Measurements from ENCODE around the gene LPP. TPM values are rescaled to one million over a fixed set of nuclear protein-coding genes. Genes with fewer than 3 reads are reported as not detected.

LPP gene
- total and polyA plus RNA-seq, 2 of the 4 experiments (the other 2 are of a cell fraction): 16.0 to 130 TPM

- peaks cover 21 to 81% of the 10 kb centered on the region in 2 experiments; a peak in 3 of 4 replicates for H3K79me1 ChIP-seq (ENCODE audit: low read depth in 1 of 2, low read length in 2 of 2)
- in situ Hi-C loops (cut with MboI; ENCODE audit: low sequenced_read_pairs): loop anchor here (10.0 kb wide), 1 partner anchor 786 kb away; no protein-coding TSS in a partner anchor
- H3K9me1 ChIP-seq (ENCODE audit: insufficient read depth, low read length): peaks cover 14% of the 10 kb centered on the region; the same call in 1 of the 2 replicates
- no peak overlapping the region for H4K5ac ChIP-seq (ENCODE audit: low read depth, low read length)
- H4K20me1 ChIP-seq (ENCODE audit: insufficient read depth, low read length): peaks cover 82% of the 10 kb centered on the region
- no peak overlapping the region for H2BK15ac ChIP-seq (ENCODE audit: low read depth, low read length)
- H3K27ac ChIP-seq (ENCODE audit: insufficient read depth, low read length): no peak overlapping the region
- no peak overlapping the region for H3K56ac ChIP-seq (ENCODE audit: extremely low read depth, insufficient read depth, low read length)
- no peak for ATAC-seq (ENCODE audit: low read depth)
- TF ChIP-seq, protein P1, sequence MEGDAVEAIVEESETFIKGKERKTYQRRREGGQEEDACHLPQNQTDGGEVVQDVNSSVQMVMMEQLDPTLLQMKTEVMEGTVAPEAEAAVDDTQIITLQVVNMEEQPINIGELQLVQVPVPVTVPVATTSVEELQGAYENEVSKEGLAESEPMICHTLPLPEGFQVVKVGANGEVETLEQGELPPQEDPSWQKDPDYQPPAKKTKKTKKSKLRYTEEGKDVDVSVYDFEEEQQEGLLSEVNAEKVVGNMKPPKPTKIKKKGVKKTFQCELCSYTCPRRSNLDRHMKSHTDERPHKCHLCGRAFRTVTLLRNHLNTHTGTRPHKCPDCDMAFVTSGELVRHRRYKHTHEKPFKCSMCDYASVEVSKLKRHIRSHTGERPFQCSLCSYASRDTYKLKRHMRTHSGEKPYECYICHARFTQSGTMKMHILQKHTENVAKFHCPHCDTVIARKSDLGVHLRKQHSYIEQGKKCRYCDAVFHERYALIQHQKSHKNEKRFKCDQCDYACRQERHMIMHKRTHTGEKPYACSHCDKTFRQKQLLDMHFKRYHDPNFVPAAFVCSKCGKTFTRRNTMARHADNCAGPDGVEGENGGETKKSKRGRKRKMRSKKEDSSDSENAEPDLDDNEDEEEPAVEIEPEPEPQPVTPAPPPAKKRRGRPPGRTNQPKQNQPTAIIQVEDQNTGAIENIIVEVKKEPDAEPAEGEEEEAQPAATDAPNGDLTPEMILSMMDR (conservative IDR thresholded peaks at IDR 0.05; ENCODE audit: low read depth, low read length): no peak
- TF ChIP-seq ELK1 (IDR thresholded peaks at IDR 0.05; ENCODE audit: borderline replicate concordance, low read depth, low read length) (no peak), FOS (IDR thresholded peaks at IDR 0.05; ENCODE audit: low read depth, low read length) (no peak), SMC3 (IDR thresholded peaks at IDR 0.05; ENCODE audit: low read depth, low read length) (no peak), CHD1 (IDR thresholded peaks at IDR 0.05; ENCODE audit: low read depth, low read length) (no peak), MXI1 (IDR thresholded peaks at IDR 0.05; ENCODE audit: borderline replicate concordance, low read depth, low read length) (no peak), RCOR1 (IDR thresholded peaks at IDR 0.05; ENCODE audit: insufficient replicate concordance, low read length) (no peak), RFX5 (IDR thresholded peaks at IDR 0.05; ENCODE audit: low read depth, low read length) (no peak), CEBPB (IDR thresholded peaks at IDR 0.05; ENCODE audit: low read depth, low read length) (no peak), POLR2A (IDR thresholded peaks at IDR 0.05; ENCODE audit: low read depth, low read length) (no peak)
- TF ChIP-seq, protein P2, sequence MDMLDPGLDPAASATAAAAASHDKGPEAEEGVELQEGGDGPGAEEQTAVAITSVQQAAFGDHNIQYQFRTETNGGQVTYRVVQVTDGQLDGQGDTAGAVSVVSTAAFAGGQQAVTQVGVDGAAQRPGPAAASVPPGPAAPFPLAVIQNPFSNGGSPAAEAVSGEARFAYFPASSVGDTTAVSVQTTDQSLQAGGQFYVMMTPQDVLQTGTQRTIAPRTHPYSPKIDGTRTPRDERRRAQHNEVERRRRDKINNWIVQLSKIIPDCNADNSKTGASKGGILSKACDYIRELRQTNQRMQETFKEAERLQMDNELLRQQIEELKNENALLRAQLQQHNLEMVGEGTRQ (IDR thresholded peaks at IDR 0.05; ENCODE audit: low read depth, low read length): no peak
- no peak overlapping the region for H2AK9ac ChIP-seq (replicated peaks; ENCODE audit: low read depth, low read length, poor library complexity)
- H4K8ac ChIP-seq (ENCODE audit: low read depth in 2 of 2, low read length in 2 of 2): no peak overlapping the region
- no peak overlapping the region for H3K23ac ChIP-seq (ENCODE audit: low read depth, low read length)
- H2BK5ac ChIP-seq (ENCODE audit: low read depth, low read length, poor library complexity, severe bottlenecking): no peak overlapping the region
- H2BK20ac ChIP-seq (ENCODE audit: low read depth, low read length): no peak overlapping the region
- no TSS peak for BruUV-seq (replicated peaks)
- intact Hi-C loops (cut with micrococcal nuclease): no loop called here
- no peaks in the 10 kb centered on the region for H3K9me3 ChIP-seq (ENCODE audit: control insufficient read depth, insufficient read depth, low read length)
- peaks cover 10% of the 10 kb centered on the region for H3K4me1 ChIP-seq (ENCODE audit: control insufficient read depth, insufficient read depth, low read length)
- dilution Hi-C loops (cut with HindIII; ENCODE audit: low sequenced_read_pairs, unreplicated experiment): no loop called here
- no peaks in the 10 kb centered on the region for H3K27me3 ChIP-seq (ENCODE audit: control insufficient read depth, insufficient read depth, low read length)
- H3K4ac ChIP-seq (ENCODE audit: low read depth, low read length): no peak overlapping the region
- CTCF ChIA-PET: no interaction called here
- no peak overlapping the region for H3K9ac ChIP-seq (ENCODE audit: low read depth, low read length)
- no peak overlapping the region for H3K18ac ChIP-seq (ENCODE audit: low read depth, low read length)
- no peak overlapping the region for H4K91ac ChIP-seq (ENCODE audit: insufficient read depth, low read depth, low read length)
- H3K14ac ChIP-seq (replicated peaks; ENCODE audit: low read depth, low read length): no peak overlapping the region
- no peak overlapping the region for H3K4me3 ChIP-seq (ENCODE audit: insufficient read depth, low read depth, low read length)
- DNase-seq: no peak
- no peak overlapping the region for H2AFZ ChIP-seq (replicated peaks; ENCODE audit: low read length, poor library complexity)
- POLR2A ChIA-PET (ENCODE audit: unreplicated experiment): no interaction called here
- peaks cover 3% of the 10 kb centered on the region for H3K36me3 ChIP-seq (ENCODE audit: control insufficient read depth, insufficient read depth, low read length)
- H2BK120ac ChIP-seq (ENCODE audit: low read depth, low read length): no peak overlapping the region
- H3K4me2 ChIP-seq (ENCODE audit: low read depth, low read length): no peak overlapping the region
- no peak overlapping the region for H2AK5ac ChIP-seq (ENCODE audit: low read depth, low read length)
Measured at GRCh38 chr3:188168648-188169047, 14.7 kb downstream of the LPP start.
